ENCODE data around the gene SLC45A2.

SLC45A2 gene

GRCh38 chr5:34005681-34006080 is 21.2 kb upstream of the SLC45A2 start:
- no peak for DNase-seq

GRCh38 chr5:34005211-34005610 is 20.7 kb upstream of the SLC45A2 start:
- no peak for DNase-seq

DNA sequence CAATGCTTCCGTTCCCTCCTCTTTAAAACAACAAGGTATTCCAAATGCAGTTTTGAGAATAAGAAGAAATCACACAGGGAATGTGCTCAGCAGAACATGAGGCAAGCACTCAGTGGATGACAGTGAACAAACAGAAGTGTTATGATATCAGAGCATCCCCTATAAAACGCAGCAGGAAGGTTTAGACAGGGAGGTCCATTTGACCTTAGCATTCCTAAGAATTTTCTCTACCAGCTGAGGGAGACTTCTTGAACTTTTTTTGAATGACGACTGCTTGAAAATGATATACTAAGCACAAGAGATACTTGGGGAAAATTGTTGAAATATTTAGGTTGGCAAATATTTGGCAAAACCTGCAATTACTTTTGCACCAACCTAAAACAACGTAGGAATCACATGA is 19.4 kb upstream of the SLC45A2 start:
- no peak for DNase-seq

- no peak for DNase-seq
These were observed 18.3 kb upstream of the SLC45A2 start for GRCh38 chr5:34002629-34003328.

DNA sequence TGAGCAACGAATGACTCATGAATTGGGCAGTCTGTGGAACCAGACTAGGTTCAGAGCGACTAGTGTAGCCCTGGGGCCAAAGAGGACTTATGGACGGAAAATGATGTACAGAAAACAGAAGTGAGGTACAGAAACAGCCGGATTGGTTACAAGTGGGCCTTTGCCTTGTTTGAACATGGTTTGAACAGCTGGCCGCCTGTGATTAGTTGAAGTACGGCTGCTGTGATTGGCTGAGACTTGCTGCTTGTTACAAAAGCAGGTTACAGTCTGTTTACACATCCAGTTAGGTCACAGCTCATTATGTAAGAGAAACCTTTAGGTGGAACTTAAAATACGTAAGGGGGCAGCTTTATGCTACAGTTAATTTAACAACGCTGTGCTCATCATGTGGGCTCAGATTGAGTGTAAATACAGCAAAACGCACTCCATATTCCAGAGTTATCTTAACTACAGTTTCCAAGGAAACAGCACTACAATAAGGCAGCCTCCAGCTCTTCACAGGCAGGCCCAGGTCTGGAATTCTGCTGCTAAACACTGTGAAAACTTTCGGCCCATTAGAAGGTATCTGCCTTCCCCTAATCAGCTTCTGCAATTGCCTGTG is 16.8 kb upstream of the SLC45A2 start:
- DNase-seq = no peak

DNA sequence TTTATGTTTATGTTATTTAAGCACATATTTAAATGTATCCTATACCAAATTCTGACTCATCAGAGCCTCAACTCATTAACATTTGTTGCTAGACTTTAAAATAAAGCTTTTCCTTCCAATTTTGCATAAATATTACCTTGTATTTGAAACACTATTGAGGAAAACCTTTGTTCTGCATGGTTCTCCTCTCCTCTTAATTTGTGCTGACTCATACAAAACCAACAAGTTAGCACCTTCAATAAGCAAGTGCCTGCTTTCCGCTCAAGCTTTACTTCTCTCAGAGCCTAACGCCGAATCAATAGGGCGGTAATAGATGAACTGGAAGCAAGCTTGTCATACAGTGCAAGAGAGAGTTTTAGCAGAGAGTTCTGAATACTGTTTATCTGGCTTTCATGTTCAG is 15.5 kb upstream of the SLC45A2 start:
- no peak for DNase-seq

DNA sequence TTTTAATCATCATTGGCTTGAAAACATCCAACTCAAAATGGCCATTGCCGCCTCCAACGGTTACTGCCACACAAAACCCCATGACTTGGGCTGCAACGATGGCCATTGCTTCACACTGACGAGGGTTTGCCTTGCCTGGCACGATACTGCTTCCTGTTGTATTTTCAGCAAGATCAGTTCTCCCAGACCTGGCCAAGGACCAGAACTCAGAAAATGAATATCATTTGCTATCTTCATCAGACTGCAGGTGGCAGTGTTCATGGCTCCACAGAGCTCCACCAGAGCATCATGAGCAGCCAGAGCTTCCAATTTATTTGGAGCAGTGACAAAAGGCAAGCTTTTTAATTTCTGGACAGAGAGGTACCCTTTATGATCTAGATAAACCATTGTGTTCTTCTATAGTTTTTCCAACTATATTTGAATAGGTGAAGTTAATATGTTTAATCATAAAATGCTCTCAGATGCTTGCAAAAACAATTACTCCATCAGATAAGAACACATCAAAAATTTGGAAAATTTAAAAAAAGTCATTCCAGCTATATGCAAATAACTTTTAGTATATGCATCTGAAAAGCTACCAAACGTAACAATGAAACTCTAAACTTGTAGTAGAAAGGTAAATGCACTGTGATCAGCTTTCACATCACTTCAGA is 13.0 kb upstream of the SLC45A2 start:
- no peak for DNase-seq

DNA sequence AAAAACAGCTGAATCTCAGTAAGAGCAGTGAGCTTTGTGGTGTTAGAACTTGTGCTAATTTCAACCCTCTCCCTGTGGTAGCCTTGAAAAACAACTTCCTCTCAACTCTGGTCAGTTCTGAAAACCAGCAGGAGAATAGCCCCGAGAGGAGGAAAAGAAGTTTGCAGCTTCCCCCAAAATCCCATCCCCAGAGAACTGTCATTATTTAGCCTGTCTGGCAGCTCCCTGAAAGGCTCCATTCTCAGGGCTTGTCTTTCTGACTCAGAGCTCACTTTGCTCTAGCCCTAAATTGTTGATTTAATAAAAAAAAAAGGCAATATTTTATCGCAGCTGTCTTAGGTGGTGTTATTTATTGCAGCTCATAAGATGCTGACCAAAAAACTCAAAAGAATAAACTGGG is 11.4 kb upstream of the SLC45A2 start:
- DNase-seq = no peak

DNA sequence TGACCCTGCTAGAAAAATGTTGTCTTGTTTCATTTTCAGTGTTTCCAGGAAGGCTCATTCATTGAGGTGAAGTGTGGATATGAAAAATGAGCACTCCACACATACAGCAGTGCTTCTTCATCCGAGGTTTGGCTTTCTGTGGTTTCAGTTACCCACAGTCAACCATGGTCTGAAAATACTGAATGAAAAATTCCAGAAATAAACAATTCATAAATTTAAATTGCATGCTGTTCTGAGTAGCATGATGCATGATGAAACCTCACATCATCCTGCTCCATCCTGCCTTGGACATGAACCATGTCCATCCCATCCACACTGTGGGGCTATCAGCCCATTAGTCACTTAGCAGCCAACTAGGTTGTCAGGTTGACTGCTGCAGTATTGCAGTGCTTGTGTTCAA is 10.4 kb upstream of the SLC45A2 start:
- no peak for DNase-seq

- no peak for DNase-seq
These were observed 8.4 kb upstream of the SLC45A2 start for GRCh38 chr5:33992864-33993263.

DNA sequence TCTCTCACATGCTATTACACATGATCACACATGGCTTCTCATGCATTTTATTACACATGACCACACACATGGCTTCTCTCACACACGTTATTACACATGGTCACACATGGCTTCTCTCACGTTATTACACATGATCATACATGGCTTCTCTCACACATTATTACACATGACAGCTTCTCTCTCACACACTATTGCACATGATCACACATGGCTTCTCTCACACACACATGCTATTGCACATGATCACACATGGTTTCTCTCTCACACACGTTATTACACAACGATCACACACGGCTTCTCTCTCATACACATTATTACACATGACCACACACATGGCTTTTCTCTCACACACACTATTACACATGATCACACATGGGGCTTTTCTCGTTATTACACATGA is 954 bp upstream of the SLC45A2 start:
- no peak for DNase-seq

DNA sequence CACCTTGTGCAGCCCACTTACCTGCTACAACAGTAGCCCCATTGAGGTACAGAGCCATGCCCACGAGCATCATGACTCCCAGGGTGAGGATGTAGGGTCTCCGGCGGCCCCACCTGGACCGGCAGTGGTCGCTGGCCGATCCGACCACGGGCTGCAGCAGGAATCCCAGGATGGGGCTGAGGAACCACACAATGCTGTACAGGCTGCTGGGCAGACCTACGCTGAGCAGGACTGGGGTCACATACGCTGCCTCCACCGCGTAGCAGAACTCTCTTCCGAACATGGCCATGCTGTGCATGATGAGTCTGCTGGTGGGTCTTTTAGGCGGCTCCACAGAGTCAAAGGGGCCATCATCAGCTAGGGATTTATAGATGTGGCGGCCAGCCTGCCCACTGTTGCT is 315 bp downstream of the SLC45A2 start:
- DNase-seq = no peak

DNA sequence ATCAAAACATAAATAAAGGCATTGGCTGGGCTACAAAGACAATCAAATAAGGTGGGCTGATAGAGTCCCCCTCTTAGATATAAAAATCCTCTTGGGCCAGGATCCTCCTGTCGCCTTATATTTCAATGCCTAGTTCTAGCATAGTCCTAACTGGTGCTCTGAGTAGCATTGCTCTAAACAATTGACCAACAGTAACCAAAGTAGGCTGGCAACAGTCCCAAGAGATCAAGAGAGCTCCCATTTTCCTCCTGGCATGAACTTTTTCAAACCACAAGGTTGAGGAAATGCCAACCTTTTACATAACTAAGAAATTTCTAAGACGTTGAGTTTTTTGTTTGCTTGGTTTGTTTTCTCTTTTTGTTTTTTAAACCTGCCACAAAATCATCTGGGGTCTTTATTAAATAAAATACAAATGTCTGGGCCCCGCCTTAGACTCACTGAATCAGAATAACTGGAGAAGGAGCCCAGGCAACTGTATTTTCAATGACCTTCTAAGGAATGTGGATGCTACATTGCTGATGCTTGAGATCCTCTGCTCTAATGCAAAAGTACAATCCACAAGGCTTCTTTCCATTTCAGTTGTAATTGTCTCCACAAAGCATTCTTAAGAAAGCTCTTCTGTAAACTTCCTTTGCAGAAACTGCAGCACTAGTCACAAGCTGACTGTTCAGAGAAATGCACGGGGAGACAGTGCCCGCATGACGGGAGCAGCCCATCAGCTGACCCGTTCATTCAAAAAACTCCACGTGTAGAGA is 2.9 kb downstream of the SLC45A2 start:
- DNase-seq = no peak

GRCh38 chr5:33980030-33980429 is 4.5 kb downstream of the SLC45A2 start:
- DNase-seq = no peak

DNA sequence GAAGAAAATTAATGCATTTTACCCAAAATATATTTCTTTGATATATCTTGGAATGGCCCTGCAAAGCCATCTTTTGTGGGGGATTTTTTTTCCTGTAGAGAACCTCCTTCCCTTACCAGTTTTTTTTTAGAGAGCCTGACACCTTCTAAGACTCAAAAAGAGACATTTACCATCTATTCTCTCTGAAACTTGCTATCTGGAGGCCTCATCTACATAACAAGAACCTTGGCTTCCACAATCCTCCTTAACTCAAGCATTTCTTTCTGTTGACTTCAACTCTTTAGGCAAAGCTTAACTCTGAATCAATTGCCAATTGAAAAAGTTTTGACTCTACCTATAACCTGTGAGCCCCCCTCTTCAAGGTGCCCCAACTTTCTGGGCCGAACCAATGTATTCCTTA is 6.2 kb downstream of the SLC45A2 start:
- no peak for DNase-seq

- no peak for DNase-seq
These were observed 8.2 kb downstream of the SLC45A2 start for GRCh38 chr5:33976307-33976706.

GRCh38 chr5:33975852-33976251 is 8.6 kb downstream of the SLC45A2 start:
- DNase-seq = no peak

DNA sequence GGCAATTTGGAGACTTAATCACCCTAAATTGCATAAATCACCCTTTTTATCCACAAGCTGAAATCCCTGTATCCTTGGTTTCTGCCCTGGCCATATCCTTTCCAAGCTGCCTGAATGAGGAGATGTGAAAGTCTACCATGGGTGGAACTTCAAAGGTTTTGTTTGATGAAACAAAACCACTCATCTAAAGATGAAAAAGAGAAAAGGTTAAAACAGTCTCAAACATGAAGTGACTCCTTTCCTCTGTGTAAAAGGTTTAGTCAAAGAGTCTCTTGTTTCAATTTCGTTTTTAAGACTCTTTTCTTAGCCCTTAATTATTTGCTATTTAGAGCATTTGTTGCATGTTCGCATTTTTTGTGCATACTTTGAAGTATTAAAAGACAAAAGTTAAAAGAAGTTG is 11.2 kb downstream of the SLC45A2 start:
- no peak for DNase-seq

DNA sequence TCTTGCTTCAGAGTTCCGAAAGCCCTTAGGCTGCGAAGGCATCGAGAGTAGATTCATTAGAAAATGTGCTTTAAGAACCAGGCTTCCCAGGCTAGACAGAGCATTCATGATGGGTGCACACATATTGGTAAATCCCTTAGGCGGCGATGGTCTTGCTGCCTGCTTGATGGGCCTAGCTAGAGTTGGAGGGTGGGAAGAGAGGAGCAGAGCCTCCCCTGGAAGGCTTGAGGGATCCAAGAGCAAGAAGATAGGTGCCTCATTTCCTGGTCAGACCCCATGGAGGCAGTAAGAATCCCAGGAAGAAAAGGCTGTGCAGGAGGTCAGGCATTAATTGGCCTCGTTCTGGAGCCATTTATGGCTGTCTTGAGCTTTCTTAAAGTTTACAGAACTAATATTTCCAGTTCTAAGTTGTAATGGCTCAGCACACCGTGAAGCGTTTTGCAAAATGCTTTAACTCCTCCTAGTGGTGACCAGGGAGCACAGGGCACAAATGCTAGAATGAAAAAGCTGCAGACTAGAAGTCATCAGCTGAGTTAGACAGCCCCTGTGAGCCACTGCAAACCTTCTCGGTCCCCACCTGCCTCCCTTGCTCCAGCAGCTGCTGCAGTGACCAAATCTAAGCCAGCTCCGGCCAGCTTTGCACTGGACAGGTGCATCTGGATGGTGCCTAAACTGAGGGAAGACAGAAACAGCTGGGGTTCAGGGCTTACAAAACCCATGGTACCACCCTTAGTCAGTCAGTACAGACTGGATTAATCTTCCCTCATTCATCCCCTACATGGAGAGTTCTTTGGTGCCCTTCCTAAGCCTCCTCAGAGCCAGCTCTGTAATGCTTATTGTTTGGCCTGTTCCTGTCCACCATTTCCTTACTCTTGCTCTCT is 14.7 kb downstream of the SLC45A2 start:
- no peak for DNase-seq

DNA sequence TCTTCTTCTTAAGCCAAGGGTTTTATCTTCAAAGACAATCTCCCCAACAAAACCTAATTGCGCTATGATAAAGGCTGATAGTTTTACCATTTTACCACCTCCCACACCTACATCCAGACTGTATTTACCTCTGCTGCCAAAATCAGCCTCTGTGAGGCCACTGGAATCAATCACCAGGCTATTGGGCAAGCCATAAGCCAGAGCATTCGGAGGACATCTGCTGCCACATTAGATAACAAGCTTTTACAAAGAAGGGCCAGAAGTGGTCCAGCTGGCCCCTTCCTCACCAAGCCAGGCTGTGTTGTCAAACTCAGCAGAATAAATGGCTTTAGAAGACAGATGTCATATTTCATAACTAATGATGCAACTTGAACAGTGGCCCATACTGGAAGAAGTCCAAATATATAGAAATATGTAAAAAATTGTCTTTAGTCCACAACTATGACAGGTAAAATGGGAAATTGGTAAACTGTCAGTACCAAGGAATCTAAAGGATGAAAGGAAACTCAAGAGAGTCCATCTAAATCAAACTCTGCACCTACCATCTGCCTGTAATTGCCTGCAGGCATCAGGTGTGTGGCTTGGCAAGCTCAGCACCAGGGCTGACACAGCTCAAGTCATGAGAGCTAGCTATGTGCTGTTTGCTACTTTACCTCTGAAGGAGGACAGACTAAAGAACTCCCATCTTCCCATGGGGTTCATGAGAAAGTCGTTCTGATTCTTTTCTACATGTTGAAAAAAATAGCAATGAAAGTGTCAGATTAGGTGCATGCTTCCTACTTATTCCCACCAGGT is 16.1 kb downstream of the SLC45A2 start:
- DNase-seq = no peak

GRCh38 chr5:33966805-33967204 is 17.7 kb downstream of the SLC45A2 start:
- DNase-seq = no peak

DNA sequence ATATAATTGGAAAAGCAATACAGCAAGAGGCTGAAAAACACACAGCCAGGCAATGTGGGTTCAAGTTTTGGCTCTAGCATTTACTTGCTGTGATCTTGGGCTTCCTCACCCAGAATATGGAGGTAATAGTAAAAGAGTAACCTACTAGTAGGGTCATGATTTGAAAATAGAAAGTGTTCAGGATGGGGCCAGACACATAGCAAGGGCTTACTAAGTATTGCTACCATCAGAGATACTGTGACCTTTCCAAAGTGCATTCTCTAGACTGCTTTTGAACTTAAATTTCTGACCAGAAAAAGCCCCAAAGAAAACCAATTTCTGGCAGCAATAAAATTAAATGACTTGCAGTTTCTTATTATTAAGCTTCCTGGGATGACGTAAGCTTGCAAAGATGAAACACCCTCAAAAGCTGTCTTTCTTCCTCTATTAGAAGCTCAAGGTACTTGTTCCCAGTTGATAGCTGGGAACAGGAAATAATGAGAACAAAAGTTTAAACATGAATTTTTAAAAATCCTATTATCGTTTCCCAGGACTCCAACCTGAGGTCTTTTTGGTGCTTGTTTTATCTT is 20.3 kb downstream of the SLC45A2 start:
- no peak for DNase-seq

Measured in stimulated activated CD4-positive, alpha-beta T cell treated with anti-CD3 and anti-CD28 coated beads, Interleukin-4, amount 100 ng/mL, for 4 hours (primary cell).